GM12865 (cell line): ENCODE measurements around the gene ZBTB39.

Source experiments
- DNase-seq: peaks from one replicate; pipeline ENCODE4 v3.0.0; 2010; ENCODE audit warnings: low read depth
- H3K4me3 ChIP-seq: 2 replicates; pipeline ENCODE4 v1.5.1; 2011; ENCODE audit warnings: mild to moderate bottlenecking, low read depth, low read length, control low read depth
- CTCF ChIP-seq: IDR thresholded peaks from 2 replicates; pipeline ENCODE4 v1.5.1; 2011; ENCODE audit warnings: low read length, control low read depth, low read depth, inconsistent platforms; ENCODE audit not compliant: insufficient read depth; ENCODE audit errors: missing control alignments

Gene ZBTB39

GRCh38 chr12:57048423-57049118, 42.2 kb upstream of the ZBTB39 start:
- no peak overlapping the region for H3K4me3 ChIP-seq
- DNase-seq: no peak
- no peak for TF ChIP-seq CTCF

- DNase-seq: no peak
- no peak overlapping the region for H3K4me3 ChIP-seq
- TF ChIP-seq CTCF: no peak
Measured at GRCh38 chr12:57047981-57048380, 41.6 kb upstream of the ZBTB39 start.

GRCh38 chr12:57046947-57047890, 40.9 kb upstream of the ZBTB39 start:
- no peak overlapping the region for H3K4me3 ChIP-seq
- no peak for TF ChIP-seq CTCF
- peak; percentile 46 for DNase-seq

- no peak for TF ChIP-seq CTCF
- no peak overlapping the region for H3K4me3 ChIP-seq
- DNase-seq: no peak
Measured at GRCh38 chr12:57046086-57046791, 39.9 kb upstream of the ZBTB39 start.

GRCh38 chr12:57044889-57045288, 38.5 kb upstream of the ZBTB39 start:
- no peak overlapping the region for H3K4me3 ChIP-seq
- TF ChIP-seq CTCF: no peak
- no peak for DNase-seq

- H3K4me3 ChIP-seq: no peak overlapping the region
- TF ChIP-seq CTCF: no peak
- DNase-seq: no peak
Measured at GRCh38 chr12:57044468-57044867, 38.1 kb upstream of the ZBTB39 start.
